H1 (cell line): ENCODE data around the gene KRT4. TPM values are rescaled to one million over a fixed set of nuclear protein-coding genes. Genes with fewer than 3 reads are reported as not detected.

Experiments used
- CBX5 ChIP-seq: fragments of 300-800, 300-1000 bp; sonication (generic); IDR thresholded peaks from 2 replicates; pipeline ENCODE4 v1.7.1; 2016; ENCODE audit warnings: antibody characterized with exemption, low read length, low read depth
- CHD7 ChIP-seq: fragments of 300-600 bp; sonication (generic); IDR thresholded peaks from 2 replicates; pipeline ENCODE4 v1.7.1; 2012; ENCODE audit warnings: low read length, moderate library complexity, mild to moderate bottlenecking, inconsistent platforms; ENCODE audit not compliant: insufficient replicate concordance
- RFX5 ChIP-seq: IDR thresholded peaks from 2 replicates; pipeline ENCODE4 v1.6.1; 2011; ENCODE audit warnings: low read depth, low read length, improper control_type of control experiment, borderline replicate concordance
- TCF12 ChIP-seq: IDR thresholded peaks from 2 replicates; pipeline ENCODE4 v1.6.1; 2011; ENCODE audit warnings: low read depth, mild to moderate bottlenecking, low read length
- polyA plus RNA-seq, 7 experiments: library from polyadenylated mRNA; depleted of rRNA in 3 of 7; stranded (reverse) in 5 of 7; unstranded in 2 of 7; fragments of >200 nt in 5 of 7; fragments of 200-250 nt in 2 of 7; gene quantifications; 1 replicate in 5 of 7; 2 replicates in 1 of 7; 4 replicates in 1 of 7; pipeline versions ENCODE4 v1.2.1 to v1.2.3, GENCODE V29; 2011 to 2013; ENCODE audit warnings: missing spikeins in 2 of 7, mixed read lengths in 2 of 7
- total RNA-seq: library from RNA; stranded (reverse); fragmentation: NEBNext Ultra II Directional; extraction: Animal tissue kit (Norgen Biotek cat#: 25700); gene quantifications from 2 replicates; pipeline ENCODE4 v1.2.1, GENCODE V29; 2021

KRT4 gene
- total and polyA plus RNA-seq, 2 of the 8 experiments (the other 6 are each of a cell fraction or from before 2014, with no cell fraction given): not detected

- TF ChIP-seq CHD7 (no peak), RFX5 (no peak), TCF12 (no peak), CBX5 (no peak)
Observed at GRCh38 chr12:52857500-52857899, 43.6 kb upstream of the KRT4 start (continued).
